ENCODE results near the gene DMBT1. TPM values are rescaled to one million over a fixed set of nuclear protein-coding genes. Genes with fewer than 3 reads are reported as not detected.
"Not testable (repeated sequence)": the region's sequence is repeated elsewhere in the genome, so short reads cannot be mapped to it uniquely, and the experiment has no call there.

Gene DMBT1
- total RNA-seq, 1 experiment from 2014 or later, result not detected

DNA sequence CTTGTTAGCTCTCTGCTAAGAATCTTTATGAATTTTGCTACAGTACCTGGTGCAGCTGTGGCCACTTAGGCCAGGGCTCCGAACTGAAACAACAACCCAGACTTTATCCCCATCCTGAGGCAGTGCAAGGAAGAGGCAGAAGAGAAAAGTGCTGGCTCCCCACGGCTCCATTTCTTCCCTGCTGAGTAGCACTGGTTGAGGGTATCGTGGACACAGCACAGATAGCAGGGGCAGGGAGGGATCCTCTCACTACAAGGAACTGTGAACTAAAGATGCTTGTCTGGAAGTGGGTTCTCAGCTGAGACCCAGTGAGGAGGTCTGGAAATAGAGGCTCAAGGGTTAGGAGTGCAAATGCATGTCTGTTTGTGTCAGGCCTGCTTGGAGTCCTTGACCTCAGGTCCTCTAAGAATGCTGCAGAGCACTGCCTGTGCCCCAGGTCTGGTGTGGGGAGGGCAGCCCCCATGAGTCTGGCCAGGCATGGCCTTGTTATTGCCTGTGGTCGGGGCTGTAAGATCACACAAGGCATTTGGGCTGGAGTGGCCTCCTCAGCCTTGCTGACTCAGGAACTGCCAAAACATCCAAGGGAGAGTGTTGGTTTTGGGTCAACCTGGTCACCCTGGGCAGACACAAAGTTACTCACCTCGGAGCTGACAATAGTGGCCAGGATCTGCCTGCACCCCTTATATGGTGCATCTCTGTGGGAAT is 58.1 kb downstream of the DMBT1 start:
- Histone ChIP-seq H3K9me3 (no peaks in the 10 kb centered on the region), H3K4me3 (no peak overlapping the region), H3K27me3 (no peaks in the 10 kb centered on the region), H3K36me3 (no peaks in the 10 kb centered on the region)
- no peak for DNase-seq

DNA sequence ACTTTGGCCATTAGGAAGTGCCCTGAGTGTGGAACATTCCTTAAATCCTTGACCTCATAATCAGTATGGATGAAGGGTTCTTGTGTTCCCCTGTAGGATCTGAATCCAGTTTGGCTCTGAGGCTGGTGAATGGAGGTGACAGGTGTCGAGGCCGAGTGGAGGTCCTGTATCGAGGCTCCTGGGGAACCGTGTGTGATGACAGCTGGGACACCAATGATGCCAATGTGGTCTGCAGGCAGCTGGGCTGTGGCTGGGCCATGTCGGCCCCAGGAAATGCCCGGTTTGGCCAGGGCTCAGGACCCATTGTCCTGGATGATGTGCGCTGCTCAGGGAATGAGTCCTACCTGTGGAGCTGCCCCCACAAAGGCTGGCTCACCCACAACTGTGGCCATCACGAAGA is 60.4 kb downstream of the DMBT1 start:
- not testable (repeated sequence) for H3K9me3 ChIP-seq, DNase-seq, H3K36me3 ChIP-seq, H3K27me3 ChIP-seq, H3K4me3 ChIP-seq

DNA sequence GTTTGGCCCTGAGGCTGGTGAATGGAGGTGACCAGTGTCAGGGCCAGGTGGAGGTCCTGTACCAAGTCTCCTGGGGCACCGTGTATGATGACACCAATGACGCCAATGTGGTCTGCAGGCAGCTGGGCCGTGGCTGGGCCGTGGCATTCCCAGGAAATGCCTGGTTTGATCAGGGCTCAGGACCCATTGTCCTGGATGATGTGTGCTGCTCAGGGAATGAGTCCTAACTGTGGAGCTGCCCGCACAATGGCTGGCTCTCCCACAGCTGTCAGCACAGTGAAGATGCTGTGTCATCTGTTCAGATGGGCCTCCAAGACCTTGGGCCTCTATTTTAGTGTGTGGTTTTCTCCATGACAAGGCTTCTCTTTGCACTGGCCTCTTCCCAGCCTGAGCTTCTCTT is 64.0 kb downstream of the DMBT1 start:
- Histone ChIP-seq H3K9me3 (no peaks in the 10 kb centered on the region), H3K36me3 (no peaks in the 10 kb centered on the region), H3K4me3 (no peak overlapping the region), H3K27me3 (no peaks in the 10 kb centered on the region)
- no peak for DNase-seq

DNA sequence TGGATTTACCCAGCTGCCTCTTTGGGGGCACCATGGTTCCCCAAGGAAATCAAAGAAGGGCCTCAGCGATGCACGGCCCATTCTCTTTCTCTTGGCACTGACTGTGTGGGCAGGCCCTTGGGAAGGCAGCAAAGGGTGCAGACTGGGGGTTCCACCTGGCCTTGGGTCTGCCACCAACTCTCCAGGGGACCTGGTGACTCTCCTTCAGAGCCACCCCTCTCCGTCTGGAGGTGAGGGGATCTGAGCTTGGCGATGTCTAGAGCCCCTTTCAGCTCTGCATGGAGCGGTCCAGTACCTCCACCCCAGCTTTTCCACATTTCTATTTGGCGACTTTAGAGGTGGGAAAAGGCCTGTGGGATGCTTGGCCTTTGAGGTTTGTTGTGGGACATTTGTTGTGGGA is 70.0 kb downstream of the DMBT1 start:
- no peak for DNase-seq
- Histone ChIP-seq H3K4me3 (no peak overlapping the region), H3K36me3 (no peaks in the 10 kb centered on the region), H3K9me3 (no peaks in the 10 kb centered on the region), H3K27me3 (no peaks in the 10 kb centered on the region)

DNA sequence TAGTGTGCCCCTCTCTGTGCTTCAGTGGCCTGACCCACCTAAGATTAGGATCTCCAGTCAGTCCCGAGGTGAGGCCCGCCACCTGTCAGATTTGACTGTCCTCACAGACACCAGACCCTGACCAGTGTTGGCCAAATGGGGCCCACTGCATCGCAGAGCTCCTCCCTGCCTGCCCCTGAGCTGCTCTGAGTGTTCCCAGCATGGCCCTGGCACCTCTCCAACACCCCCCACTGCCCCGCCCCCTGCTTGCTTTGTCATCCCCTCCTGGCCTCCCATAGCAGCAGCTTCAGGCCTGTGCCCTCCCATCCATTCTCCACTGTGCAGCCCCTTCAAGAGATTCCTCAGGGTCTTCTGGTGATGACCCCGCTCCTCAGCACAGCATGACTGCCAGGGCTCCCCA is 71.5 kb downstream of the DMBT1 start:
- Histone ChIP-seq H3K27me3 (no peaks in the 10 kb centered on the region), H3K9me3 (no peaks in the 10 kb centered on the region), H3K4me3 (no peak overlapping the region), H3K36me3 (no peaks in the 10 kb centered on the region)
- no peak for DNase-seq

DNA sequence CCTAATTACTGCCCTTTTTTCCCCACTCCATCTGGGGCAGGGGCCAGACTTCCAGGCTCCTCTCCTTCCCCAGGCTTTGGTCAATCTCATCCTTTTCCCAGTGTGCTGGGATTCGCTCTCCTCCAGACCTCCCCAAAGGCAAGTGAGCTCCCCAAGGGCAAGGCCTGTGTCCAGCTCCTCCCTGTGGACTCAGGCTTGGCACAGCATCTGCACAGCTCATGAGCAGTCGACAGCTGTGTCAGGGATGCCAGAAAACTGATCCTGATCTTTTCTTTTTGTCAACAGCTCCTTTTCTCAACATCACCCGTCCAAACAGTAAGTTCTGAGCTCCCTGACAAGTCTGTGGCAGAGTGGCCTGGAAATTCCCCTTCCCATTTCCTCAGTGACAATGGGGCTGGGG is 72.0 kb downstream of the DMBT1 start:
- Histone ChIP-seq H3K36me3 (no peaks in the 10 kb centered on the region), H3K27me3 (no peaks in the 10 kb centered on the region), H3K4me3 (no peak overlapping the region), H3K9me3 (no peaks in the 10 kb centered on the region)
- no peak for DNase-seq

DNA sequence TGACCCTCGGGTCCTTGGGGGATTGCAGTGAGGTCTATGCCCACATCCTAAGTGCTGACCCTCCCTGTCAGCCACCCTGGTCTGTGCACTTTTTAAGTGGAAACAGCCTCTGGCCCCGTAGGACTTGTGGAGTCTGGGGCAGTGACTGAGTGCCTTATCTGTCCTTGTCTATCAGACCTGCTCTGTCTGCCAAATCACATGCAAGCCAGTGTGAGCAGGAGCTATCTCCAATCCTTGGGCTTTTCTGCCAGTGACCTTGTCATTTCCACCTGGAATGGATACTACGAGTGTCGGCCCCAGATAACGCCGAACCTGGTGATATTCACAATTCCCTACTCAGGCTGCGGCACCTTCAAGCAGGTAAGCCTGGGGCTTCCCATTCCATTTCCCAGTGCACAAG is 76.4 kb downstream of the DMBT1 start:
- Histone ChIP-seq H3K27me3 (no peaks in the 10 kb centered on the region), H3K9me3 (no peaks in the 10 kb centered on the region), H3K4me3 (no peak overlapping the region), H3K36me3 (no peaks in the 10 kb centered on the region)
- no peak for DNase-seq

DNA sequence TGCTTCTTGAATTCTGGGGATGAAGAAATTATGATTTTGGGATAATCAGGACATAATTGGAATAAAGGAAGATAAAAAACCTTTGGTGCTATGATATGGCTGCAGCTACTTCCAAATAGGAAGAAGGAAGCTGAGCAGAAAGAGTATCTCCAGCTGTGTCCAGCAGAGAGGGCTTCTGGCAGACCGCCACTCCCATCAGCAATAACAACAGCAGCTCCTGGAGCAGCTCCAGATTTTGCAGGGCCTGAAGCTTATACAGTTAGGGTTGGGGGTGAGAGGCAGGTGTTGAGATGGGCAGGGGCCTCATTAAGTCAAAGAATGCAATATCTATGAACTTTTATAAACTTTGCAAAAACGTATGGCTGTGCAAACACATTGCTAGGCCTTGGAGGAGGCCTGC is 76.8 kb downstream of the DMBT1 start:
- H3K36me3 ChIP-seq, result no peaks in the 10 kb centered on the region
- no peaks in the 10 kb centered on the region for H3K27me3 ChIP-seq
- no peaks in the 10 kb centered on the region for H3K9me3 ChIP-seq
- H3K4me3 ChIP-seq, result no peak overlapping the region
- no peak for DNase-seq

DNA sequence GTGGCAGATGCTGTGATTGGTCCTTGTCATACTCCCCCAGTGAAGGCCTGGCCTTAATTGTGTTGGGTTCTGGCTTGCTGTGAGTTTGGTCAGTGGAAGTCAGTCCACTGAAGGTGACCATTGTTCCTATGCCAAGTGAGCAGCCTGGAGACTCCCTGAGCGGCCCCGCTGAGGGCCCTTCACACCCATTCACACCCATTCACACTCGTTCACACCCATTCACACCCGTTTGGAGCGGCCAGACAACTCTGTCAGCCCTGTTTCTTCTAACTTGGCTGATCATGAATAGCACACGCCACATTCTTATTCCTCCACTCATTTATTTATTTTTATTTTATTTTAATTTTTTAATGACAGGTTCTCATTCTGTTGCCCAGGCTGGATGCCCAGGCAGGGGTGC is 77.6 kb downstream of the DMBT1 start:
- no peaks in the 10 kb centered on the region for H3K36me3 ChIP-seq
- no peaks in the 10 kb centered on the region for H3K27me3 ChIP-seq
- no peak overlapping the region for H3K4me3 ChIP-seq
- DNase-seq, result no peak
- no peaks in the 10 kb centered on the region for H3K9me3 ChIP-seq

DNA sequence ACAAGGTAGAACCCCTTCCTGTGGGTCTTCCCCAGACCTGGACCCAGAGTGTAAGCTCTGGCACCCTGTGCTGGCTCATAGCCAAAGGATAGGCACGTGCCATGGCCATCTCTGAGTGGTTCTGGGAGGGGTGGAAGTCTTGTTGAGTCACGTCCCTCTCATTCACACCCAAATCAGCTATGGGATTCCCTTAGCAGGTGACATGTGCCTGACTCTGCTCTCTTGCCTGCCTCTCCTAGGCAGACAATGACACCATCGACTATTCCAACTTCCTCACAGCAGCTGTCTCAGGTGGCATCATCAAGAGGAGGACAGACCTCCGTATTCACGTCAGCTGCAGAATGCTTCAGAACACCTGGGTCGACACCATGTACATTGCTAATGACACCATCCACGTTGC is 79.2 kb downstream of the DMBT1 start:
- Histone ChIP-seq H3K9me3 (no peaks in the 10 kb centered on the region), H3K36me3 (no peaks in the 10 kb centered on the region), H3K27me3 (no peaks in the 10 kb centered on the region), H3K4me3 (no peak overlapping the region)
- no peak for DNase-seq

DNA sequence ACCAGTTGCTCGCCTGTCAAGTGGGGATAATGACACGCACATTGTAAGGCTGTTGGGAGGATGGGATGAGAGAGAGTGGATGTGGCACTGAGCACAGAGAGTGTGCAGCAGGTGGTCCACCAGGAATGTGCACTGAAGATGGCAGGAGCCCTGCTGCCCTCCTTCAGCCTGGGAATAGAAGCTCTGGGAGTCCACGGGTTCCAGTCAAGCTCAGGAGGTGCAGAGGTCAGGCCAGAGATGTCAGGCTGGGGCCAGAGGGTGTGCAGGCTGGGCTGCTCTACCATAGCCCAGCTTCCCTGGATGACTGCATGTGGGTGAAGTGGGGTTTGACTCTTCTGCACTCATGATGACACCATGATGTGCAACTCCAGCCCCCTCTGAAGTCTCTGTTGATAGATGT is 80.4 kb downstream of the DMBT1 start:
- no peak for DNase-seq
- Histone ChIP-seq H3K9me3 (no peaks in the 10 kb centered on the region), H3K36me3 (no peaks in the 10 kb centered on the region), H3K4me3 (no peak overlapping the region), H3K27me3 (no peaks in the 10 kb centered on the region)

DNA sequence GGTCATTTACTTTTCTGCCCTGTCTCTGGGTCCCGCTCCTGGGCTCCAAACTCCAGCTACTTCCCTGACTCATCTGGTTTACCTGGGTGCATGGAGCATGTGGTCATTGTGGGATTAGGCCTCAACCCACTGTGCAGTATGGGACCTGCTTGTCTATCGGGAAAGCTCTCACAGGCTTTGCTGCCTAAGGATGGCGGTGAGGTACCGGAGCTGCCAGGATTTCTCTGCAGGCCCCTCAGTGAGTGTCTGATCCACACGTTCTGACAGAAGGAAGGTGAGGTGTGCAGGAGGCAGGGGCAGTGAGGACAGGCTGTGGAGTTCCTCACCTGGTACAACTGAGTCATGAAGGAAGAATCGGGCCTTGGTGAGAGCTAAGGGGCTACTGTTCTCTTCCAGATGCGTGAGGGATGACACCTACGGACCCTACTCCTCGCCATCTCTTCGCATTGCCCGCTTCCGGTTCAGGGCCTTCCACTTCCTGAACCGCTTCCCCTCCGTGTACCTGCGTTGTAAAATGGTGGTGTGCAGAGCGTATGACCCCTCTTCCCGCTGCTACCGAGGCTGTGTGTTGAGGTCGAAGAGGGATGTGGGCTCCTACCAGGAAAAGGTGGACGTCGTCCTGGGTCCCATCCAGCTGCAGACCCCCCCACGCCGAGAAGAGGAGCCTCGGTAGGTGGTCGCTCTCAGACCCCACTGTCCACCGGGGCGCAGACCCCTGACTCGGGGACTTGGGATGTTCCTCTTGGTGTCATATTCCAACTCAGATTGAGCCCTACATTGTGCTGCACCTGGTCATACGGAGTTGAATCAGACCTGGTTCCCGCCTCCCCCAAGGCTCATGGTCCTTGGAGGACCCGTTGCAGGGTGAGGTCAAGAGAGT is 82.4 kb downstream of the DMBT1 start:
- no peaks in the 10 kb centered on the region for H3K27me3 ChIP-seq
- H3K36me3 ChIP-seq, result no peaks in the 10 kb centered on the region
- no peak overlapping the region for H3K4me3 ChIP-seq
- H3K9me3 ChIP-seq, result no peaks in the 10 kb centered on the region
- no peak for DNase-seq

DNA sequence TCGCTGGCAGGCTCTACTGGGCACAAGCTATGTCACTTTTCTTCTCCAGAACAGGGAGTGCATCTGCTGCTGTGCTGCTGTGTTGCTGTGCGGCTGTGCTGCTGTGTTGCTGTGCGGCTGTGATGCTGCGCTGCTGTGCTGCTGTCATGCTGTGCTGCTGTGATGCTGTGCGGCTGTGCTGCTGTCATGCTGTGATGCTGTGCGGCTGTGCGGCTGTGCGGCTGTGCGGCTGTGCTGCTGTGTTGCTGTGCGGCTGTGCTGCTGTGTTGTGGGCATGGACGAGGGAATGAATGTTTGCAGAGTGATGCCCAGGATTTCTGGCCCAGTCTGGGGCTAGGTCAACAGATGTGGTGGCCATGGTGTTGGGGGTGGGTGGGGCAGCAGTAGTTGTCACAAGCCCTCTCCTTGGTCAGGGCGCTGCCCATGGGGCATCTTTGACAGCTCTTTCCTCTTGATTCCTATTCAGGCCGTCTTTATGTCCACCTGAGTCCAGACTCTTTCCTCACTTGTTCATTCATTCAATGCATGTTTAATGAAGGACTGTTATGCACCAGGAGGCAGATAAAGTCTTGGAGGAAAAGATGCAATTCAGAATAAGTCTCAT is 83.5 kb downstream of the DMBT1 start:
- no peak for DNase-seq
- no peaks in the 10 kb centered on the region for H3K27me3 ChIP-seq
- no peaks in the 10 kb centered on the region for H3K36me3 ChIP-seq
- H3K9me3 ChIP-seq, result no peaks in the 10 kb centered on the region
- H3K4me3 ChIP-seq, result no peak overlapping the region

DNA sequence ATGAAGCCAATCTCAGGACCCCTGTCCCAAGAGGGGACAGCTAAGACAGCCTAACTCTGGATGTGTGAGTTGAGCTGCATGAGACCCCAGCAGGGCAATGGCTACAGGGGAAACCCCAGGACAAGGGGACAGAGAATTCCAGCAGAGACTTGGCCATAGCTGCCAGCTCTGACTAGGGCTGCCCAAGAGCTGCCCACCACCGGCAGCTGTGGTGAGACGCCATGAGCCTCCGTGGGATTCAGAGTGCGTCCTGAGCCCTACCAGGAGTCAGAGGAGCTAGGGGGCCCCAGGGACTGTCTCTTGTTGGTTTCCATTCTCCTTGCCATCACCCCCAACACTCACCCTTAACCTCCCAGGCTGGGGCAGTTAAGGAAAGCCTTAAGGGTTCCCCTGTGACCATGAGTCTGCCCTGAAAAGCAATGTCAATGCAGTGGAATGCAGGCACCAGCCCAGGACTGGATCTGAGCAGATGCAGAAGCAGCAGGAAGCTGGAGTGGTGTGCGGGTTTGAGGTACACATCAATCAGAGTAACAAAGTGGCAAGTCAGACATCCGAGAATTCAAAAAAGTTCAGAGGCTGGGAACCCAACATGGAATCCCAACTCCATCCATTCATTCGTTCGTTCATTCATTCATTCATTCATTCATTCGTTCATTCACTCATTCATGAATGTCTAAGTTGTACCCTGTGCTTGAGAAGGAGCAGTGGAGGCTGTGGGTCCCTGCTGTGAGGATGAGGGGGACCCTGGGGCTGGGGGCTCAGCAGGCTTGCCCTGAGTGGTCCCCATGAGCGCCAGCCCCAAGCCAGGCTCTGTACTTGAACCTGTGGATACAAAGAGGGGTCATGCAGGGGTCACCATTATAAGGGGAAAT is 86.2 kb downstream of the DMBT1 start:
- peak; percentile 30 for DNase-seq
- no peaks in the 10 kb centered on the region for H3K9me3 ChIP-seq
- H3K27me3 ChIP-seq, result peaks cover 4% of the 10 kb centered on the region; the same call in 1 of the 2 replicates
- H3K36me3 ChIP-seq, result no peaks in the 10 kb centered on the region
- H3K4me3 ChIP-seq, result no peak overlapping the region

DNA sequence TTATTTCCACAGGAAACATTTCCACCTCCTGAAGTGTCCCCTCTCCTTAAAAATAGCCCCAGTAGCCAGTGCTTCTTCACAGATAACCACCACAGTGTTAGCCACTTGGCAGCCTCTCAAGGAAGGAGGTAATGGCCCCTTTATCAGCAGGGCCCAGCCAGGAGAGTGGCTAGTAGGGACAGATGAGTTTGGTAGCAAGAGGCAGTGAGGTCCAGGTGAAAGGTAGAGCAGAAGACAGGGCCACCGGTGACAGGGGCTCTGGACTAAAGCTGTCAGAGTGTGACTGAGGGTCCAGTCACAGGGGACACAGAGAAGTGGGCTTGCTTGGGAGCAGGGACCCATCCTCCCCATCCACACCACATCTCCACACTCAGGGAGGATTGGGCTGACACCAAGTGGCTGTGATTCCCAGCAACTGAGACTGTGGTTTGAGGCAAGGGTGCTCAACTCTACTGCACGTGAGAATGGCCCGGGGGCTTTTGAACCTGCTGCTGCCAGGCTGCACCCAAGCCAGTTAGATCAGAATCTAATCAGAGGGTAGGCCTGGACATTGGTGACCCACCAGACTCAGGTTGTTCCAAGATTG is 86.9 kb downstream of the DMBT1 start:
- H3K9me3 ChIP-seq, result no peaks in the 10 kb centered on the region
- H3K4me3 ChIP-seq, result no peak overlapping the region
- H3K27me3 ChIP-seq, result peaks cover 8% of the 10 kb centered on the region; the same call in 1 of the 2 replicates
- no peaks in the 10 kb centered on the region for H3K36me3 ChIP-seq
- no peak for DNase-seq

DNA sequence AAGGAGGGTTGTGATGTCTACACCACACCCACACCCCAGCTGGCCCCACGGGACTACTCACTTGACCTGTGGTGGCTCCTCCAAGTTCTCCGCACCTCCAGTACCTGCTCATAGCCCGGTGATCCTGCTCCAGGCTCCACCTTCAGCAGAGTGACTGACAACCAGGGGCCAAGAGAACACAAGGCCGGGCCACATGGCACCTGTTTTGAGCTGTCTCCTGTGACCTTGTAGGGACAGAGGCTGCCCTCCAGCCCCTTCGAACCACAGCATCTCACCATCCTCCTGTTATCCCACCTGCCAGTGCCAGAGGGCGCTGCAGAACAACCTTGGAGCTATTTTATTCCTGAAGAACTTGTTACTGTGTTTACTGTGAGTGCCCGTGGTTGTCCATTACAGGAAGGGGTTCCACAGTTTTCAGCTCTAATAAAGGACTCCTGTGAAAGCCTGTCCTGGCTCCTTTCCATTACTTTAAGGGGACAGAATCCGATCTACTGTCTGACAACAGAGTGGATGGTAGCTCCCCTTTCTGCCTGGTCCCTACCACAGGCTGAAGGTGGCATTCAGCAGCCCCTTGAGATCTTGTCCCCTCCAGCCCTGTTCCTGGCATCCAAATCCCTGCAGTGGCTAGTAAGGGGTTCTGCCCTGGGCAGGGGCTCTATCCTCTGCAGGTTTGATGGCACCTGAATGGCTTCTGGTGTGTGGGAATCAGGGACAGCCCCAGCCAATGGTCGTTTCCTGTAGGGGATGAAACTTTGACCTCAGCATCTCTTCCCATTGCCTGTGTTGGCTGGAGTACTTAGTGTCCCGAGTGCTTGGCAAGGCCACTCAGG is 88.3 kb downstream of the DMBT1 start:
- Histone ChIP-seq H3K9me3 (no peaks in the 10 kb centered on the region), H3K27me3 (peaks cover 11% of the 10 kb centered on the region; the same call in 1 of the 2 replicates), H3K4me3 (no peak overlapping the region), H3K36me3 (no peaks in the 10 kb centered on the region)
- DNase-seq, result peak; percentile 14
